GM21381 (cell line): Measurements from ENCODE around the gene MCAM.

Experiments
- ATAC-seq: cut with Tn5 transposase; IDR thresholded peaks from one replicate; pipeline ENCODE4 v1.9.1; 2021; ENCODE audit warnings: mild to moderate bottlenecking, moderate library complexity; ENCODE audit not compliant: unreplicated experiment

MCAM gene

DNA sequence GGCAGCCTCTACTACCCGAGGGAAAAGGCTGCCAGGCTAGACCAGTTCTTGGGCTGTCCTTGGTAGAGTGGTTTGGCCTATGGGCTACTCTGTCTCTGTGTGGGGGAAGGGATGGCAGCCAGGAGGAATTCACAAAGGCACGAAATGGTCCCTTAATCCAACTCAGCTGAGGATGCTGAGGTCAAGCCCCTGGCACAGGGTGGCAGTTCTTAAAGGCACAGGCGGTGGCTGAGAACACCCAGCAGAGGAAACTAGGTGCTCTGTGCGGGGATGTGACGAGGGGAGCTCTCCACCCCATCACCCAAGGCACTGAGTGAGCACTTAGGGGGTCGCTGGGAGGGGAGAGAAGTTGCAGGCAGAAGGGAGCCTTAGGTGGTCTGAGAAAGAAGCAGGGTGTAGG is 29.7 kb upstream of the MCAM start, which contains the start of gene MFRP:
MFRP (minus strand) TSS at position 101 of the 400 bp plus-strand sequence. CDS start 192 bp downstream, outside the sequence.
- ATAC-seq = no peak

GRCh38 chr11:119345685-119346084 is 28.8 kb upstream of the MCAM start:
- no peak for ATAC-seq

DNA sequence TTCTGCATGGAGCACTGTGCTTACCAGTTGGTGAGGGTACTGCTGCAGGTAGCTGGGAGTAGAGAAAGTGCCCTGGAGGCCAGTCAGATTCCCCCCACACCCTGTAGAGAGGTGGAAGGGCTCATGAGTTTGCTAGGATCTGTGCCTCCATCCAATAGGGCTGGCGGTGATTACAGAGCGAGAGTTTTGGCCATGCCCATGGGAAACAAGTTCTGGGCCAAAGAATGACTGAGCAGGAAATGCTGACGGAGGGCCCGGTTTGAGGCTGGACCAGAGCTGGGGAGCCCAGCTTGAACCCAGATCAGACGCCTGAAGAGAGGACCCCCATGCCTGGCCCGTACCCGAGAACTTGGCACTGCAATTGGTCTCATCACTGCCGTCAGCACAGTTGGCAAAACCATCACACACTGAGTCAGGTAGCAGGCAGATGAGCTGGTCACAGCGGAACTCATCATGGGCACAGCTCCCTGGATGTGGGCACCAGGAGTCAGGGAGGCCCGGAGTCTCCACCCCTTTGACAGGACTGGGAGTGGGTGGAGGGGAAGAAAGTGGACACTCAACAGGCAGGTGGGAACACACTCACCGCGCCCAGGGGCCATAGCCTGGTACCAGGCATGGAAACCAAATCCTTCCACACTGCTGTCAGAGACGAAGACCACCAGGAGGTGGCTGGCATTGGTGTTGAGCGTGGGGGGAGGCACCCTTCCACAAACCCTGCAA is 27.5 kb upstream of the MCAM start:
- no peak for ATAC-seq

- no peak for ATAC-seq
These were observed 26.8 kb upstream of the MCAM start for GRCh38 chr11:119343726-119344125.

GRCh38 chr11:119342362-119343130 is 25.6 kb upstream of the MCAM start:
- ATAC-seq = no peak

DNA sequence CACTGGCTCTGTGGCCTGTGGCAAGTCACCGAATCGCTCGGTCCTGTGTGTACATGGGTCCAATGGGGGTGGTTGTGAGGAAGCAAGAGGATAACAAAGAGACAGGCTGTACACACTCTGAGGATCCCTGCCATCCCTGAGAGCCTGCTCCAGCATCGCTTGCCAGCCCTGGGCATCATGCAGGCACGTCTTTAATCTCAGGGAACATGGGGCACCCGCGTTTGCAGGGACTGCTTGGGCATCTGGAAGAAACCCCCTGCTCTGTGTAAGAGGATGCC is 25.0 kb upstream of the MCAM start:
- no peak for ATAC-seq

GRCh38 chr11:119341222-119342022 is 24.5 kb upstream of the MCAM start:
- ATAC-seq = no peak

DNA sequence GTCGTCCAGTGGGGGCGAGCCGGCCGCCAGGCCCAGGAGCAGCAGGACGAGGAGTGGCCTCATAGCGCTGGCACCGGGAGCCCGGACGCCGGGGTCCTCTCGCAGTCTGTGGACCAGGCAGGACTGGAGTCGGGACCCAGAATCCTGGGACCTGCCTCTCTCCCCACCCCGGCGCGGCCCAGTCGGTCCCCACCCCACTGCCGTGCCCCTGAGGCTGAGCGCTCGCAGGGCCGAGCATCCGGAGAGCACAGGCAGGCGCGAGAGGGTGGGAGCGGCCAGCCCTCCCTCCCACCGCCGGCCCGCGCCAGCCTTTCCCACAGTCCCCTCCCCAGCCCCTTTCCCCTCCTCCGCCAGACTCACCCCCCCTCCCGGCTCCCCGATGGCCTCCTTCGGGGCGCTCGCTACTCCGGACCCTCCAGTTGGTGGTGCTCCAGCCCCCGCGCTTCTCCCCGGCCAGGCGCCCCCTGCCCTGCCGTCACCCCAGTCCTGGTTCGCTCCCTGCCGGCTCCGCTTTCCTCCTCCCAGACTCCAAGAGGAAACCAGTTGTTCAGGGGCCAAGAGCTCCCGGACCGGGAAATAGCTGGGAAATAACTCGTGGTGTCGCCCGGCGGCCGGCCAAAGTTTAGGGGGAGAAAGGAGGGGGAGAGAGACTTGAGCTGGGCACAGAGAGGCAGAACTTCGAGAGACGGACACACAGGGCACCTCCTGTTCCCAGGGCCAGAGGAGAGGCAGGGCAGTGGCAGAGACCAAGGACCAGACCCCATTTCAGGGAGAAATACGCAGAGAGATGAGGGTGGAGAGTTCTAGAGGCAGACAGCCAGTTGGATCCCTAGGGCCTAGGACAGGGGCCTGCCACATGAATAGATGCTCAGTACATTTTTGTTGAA is 23.6 kb upstream of the MCAM start, which contains the start of gene C1QTNF5:
C1QTNF5 (minus strand) TSS at position 549 of the 887 bp plus-strand sequence; CDS start at position 63, 486 bp downstream.
- ATAC-seq = no peak

DNA sequence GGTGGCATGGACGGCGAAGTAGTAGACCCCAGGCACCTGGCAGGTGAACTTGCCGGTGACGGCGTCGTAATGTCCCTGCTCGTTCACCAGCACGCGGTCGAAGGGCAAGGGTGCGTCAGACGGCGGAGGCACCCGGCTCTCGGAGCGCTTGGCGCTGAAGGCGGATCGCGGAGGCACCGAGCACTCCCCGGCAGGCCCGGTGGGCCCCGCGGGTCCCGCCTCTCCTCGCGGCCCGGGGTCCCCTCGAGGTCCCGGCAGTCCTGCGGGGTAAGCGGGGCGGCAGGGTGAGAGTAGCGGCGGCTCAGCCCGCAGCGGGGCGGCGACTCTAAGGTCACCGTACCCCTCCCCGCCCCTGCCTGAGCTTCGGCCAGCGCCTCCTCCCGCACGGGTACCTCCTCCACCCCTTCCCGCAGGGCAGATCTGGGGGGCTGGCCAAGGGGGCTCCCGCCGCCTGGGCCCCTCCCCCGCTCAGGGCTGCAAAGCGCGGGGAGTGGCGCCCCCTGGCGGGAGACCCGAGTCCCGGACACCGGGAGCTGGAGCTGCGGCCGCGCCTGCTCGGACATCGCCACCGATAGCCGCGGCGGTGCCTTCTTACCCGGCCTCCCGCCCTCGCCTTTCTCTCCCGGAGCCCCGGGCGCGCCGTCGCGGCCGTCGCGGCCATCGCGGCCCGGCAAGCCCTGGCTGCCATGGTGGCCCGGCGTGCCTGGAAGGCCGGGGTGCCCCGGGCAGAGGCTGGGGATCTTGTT is 22.8 kb upstream of the MCAM start:
- no peak for ATAC-seq

- ATAC-seq = no peak
These were observed 22.1 kb upstream of the MCAM start for GRCh38 chr11:119338965-119339588.

GRCh38 chr11:119338318-119338890 is 21.5 kb upstream of the MCAM start:
- no peak for ATAC-seq

- no peak for ATAC-seq
These were observed 20.8 kb upstream of the MCAM start for GRCh38 chr11:119337581-119338317.

DNA sequence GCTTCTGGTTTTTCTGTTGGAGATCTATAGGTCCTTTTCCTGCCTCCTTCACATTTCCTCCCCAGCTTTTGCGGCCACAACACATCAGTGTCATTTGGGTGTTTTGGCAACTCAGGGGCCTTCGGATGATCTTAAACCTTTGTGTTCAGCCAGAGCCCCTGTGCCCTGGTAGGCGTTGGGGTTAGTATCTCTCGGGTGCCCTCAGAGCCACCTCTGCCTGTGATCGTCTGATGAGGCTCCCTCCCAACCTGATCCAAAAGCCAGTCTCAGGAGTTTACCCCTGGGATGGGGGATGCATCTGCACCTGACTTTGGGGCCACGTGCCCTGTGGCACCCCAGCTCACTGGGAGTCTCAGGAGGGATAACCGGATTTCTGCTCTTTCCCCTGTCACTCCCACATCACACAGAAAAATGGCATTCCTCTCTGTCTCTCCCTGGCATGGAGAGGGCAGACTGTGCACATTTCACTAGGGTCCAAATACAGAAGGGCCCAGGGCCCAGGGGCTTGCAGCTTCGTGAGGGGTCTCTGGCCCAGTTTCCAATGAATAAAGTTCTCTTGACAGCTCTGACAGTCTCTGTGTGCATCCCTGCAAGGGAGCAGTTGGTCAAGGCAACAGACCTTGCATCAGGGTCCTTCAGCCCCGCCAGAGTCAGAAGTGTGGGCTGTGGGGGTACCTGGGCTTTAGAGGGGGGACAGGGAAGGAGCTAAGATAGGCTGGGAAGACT is 20.0 kb upstream of the MCAM start:
- ATAC-seq = no peak

DNA sequence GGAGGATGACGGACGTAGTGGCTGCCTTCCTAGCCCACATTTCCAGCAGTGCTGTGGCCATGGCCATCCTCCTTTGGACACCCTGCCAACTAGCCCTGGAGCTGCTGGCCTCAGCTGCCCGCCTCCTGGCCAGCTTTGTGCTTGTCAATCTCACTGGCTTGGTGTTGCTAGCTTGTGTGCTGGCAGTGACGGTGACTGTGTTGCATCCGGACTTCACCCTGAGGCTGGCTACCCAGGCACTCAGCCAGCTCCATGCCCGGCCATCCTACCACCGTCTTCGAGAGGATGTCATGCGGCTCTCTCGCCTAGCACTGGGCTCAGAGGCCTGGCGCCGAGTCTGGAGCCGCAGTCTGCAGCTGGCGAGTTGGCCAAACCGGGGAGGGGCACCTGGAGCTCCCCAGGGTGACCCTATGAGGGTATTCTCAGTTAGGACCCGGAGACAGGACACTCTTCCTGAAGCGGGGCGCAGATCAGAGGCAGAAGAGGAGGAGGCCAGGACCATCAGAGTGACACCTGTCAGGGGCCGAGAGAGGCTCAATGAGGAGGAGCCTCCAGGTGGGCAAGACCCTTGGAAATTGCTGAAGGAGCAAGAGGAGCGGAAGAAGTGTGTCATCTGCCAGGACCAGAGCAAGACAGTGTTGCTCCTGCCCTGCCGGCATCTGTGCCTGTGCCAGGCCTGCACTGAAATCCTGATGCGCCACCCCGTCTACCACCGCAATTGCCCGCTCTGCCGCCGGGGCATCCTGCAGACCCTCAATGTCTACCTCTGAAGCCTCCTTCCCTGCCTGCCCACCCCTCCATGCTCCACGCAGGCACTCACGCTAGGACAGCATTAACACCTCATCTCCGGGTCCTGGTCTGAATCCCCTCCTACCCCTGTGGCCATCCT is 19.0 kb upstream of the MCAM start:
- ATAC-seq = no peak

GRCh38 chr11:119335091-119335654 is 18.2 kb upstream of the MCAM start:
- ATAC-seq = no peak

GRCh38 chr11:119334174-119334930 is 17.4 kb upstream of the MCAM start, which contains the start of gene RNF26:
TSS of gene RNF26 (plus strand) at chr11:119334527. CDS start at chr11:119335123, 596 bp downstream.
- peak; percentile 91 for ATAC-seq
